NCI-H2171 treated with DMSO at 0.1 percent for 48 hours (cell line): ENCODE measurements around the gene MPP4.

Experiments
- DNase-seq: peaks from one replicate; lab custom pipeline; 2025; lab: John Stamatoyannopoulos, UW

Gene MPP4

GRCh38 chr2:201698588-201699226 is at the start of gene MPP4:
MPP4 (minus strand) TSS chr2:201698644; CDS start chr2:201693954, 4,690 bp downstream.
- no peak for DNase-seq

- DNase-seq: no peak
These were observed 48.1 kb upstream of the MPP4 start for GRCh38 chr2:201746551-201746950.

- no peak for DNase-seq
These were observed 37.0 kb upstream of the MPP4 start for GRCh38 chr2:201735486-201735885.

GRCh38 chr2:201734111-201734510 is 35.7 kb upstream of the MPP4 start:
- DNase-seq: peak; percentile 75

- no peak for DNase-seq
These were observed 35.1 kb upstream of the MPP4 start for GRCh38 chr2:201733544-201733943.

GRCh38 chr2:201730651-201731285 is 32.3 kb upstream of the MPP4 start:
- DNase-seq: no peak

GRCh38 chr2:201715459-201715858 is 17.0 kb upstream of the MPP4 start:
- DNase-seq: no peak

GRCh38 chr2:201712726-201713125 is 14.3 kb upstream of the MPP4 start:
- DNase-seq: no peak

- DNase-seq: no peak
These were observed 11.3 kb upstream of the MPP4 start for GRCh38 chr2:201709747-201710146.

GRCh38 chr2:201709049-201709448 is 10.6 kb upstream of the MPP4 start:
- no peak for DNase-seq

- DNase-seq: no peak
These were observed 9.3 kb upstream of the MPP4 start for GRCh38 chr2:201707753-201708152.

- DNase-seq: no peak
These were observed 8.7 kb upstream of the MPP4 start for GRCh38 chr2:201707142-201707541.

- no peak for DNase-seq
These were observed 6.1 kb upstream of the MPP4 start for GRCh38 chr2:201704536-201704935.

GRCh38 chr2:201701646-201702045 is 3.2 kb upstream of the MPP4 start:
- DNase-seq: no peak

- no peak for DNase-seq
These were observed 972 bp upstream of the MPP4 start for GRCh38 chr2:201699416-201699815.

GRCh38 chr2:201697899-201698298 is 545 bp downstream of the MPP4 start:
- no peak for DNase-seq

GRCh38 chr2:201696151-201696659 is 2.2 kb downstream of the MPP4 start:
- DNase-seq: peak; percentile 39

- DNase-seq: no peak
These were observed 13.3 kb downstream of the MPP4 start for GRCh38 chr2:201685156-201685555.

- DNase-seq: peak; percentile 7
These were observed 17.7 kb downstream of the MPP4 start for GRCh38 chr2:201680743-201681142.

GRCh38 chr2:201678401-201678800 is 20.0 kb downstream of the MPP4 start:
- DNase-seq: no peak

- DNase-seq: no peak
These were observed 23.0 kb downstream of the MPP4 start for GRCh38 chr2:201675454-201675853.

GRCh38 chr2:201674794-201675193 is 23.6 kb downstream of the MPP4 start:
- DNase-seq: no peak

- DNase-seq: no peak
These were observed 24.1 kb downstream of the MPP4 start for GRCh38 chr2:201674298-201674697.

- DNase-seq: no peak
These were observed 24.9 kb downstream of the MPP4 start for GRCh38 chr2:201673546-201673945.
